RPMI8226 (cell line): Measurements from ENCODE around the gene GALNT12.

Experiments
- DNase-seq: peaks from one replicate; pipeline ENCODE4 v3.0.0-alpha.2; 2015

GALNT12 gene

DNA sequence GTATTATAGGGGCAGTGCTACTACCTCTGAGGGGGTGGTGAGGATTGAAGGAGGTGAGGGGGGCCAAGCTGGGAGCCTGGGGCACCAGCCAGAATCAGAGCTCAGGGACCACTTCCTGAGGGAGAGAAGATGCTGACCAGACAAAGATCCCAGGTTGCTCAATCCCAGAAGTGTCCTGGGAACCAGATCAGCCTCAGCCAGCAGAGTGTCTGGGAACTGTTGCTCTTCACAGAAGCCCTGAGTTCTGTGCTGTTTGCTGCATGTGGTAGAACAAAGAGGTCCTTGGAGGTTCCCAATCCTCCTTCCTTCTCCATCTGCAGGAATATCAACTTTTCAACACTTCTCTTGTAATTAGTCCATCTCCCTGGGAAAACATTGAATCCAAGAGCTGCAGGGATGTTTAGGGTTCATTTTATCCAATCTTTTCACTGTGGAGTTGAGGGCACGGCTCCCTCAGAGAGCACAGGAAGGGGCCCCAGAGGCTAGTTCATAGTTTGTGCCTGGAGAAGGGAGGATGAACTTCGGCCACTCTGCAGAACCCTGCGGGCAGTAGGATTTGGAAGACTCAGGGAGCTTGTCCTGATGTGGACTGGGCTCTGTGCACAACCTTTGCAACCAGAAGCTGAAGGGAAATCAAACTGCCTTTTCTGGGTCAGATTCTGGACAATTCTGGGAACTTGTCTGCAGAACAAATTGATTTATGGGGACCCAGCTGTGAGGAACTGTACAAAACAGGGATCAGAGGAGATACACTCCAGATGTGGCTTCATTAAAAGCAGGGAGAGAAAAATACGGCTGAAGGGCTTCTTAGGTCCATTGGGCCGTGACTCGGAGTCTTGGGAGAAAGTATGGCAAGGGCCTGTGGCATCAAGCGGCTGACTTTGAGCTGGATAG lies 57.1 kb downstream of the GALNT12 start:
- DNase-seq = no peak

DNA sequence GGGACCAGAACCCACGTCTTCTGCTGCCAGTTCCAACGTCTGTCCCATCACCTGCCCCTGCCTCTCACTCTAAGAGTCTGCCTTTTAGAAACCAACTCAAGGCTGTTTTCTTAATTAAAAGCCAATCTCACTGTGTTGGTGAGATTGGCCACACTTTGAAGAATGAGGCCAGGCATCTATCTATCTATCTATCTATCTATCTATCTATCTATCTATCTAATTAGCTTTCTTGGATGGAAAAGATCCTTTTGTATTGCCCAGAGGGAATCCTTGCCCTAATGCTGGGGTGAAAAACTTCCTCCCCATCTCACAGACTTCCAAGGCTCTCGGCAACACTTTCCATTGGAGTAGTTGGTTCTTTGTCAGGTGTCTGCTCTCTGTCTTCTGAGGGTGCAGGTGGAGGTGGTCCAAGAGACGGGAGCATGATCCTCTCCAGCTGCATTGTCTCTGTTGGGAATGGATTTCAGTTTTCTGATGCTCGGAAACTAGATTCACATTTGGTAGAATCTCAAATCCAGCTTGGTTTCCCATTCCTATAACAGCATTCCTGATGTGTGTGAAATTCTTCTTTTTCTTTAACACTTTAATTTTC lies 57.9 kb downstream of the GALNT12 start:
- DNase-seq = no peak

DNA sequence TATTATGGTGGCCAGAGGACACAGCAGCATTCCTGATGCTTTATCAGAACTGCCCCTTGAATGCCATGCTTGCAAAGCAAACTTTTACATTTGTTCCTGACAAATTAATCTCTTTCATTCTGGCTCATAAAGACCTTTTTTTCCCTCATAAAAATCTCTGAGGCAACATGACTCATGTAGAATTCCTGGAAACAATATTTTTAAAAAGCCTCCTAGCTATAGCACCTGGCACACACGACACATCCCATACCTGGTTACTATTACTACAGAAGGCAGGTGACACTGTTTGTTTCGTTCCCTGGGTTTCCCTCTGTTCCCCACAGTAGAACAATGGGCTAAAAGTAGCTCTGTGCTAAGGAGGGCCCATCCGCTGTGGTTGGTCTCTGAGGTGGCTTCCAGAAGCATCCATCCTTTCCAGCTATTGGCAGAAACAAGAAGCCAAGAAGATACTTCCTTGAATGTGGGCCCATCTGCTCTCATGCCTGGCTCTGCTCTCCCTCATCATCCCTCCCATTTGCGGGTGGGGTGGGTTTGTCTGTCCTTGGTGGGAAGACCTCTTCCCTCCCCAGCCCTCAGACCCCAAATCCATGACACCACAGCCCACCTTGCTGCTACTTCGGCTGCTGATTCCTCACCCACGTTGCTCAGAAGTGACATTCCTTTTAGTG lies 59.1 kb downstream of the GALNT12 start:
- no peak for DNase-seq

DNA sequence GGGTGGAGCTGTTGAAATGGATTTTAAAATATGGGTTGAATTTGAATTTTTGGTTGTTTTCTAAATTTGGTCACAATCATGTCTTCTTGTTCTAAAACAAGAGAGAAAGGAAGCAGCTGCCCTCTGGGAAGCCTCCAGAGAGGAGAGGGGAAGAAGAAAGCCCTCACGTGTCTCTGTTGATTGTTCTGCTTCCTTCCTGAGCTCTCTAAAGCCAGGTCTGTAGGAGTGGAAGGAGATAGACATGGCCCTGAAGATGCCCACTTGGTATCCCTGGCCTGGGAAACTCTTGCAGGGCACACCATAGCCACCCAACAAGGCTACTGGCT lies 59.6 kb downstream of the GALNT12 start:
- no peak for DNase-seq

DNA sequence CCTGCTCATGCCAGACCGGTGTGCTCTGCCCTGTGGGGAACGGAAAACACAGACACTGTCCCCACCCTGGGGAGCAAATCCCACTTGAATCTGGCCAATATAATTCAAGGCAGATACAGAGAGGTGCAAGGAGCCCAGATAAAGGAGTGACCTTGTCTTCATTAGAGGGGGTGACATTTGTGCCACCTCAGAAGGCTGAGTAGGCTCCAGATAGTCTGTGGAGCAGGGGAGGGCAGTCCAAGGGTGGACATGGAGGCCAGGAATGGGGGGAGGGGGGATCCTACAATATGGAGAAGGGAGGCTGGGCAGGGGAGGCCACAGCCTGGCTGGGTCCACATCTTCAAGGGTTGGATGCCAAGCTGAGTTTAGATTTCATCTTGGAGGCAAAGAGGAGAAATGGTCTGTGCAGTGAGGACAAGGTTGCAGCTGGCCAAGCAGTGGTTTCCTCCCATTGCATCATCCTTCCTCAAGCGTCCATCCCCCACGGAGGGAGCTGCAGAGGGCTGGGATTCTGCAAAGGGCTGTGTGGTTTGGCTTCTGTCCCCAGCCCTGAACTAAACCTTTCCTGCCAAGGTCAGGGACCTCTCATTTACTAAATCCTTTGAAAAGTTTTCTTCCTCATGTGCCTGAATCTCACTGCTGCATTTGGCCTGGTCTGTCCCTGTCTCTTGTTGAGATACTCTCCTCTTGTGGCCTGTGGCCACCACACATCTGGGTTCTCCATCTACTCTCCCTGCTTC lies 60.1 kb downstream of the GALNT12 start:
- DNase-seq = peak; percentile 73

DNA sequence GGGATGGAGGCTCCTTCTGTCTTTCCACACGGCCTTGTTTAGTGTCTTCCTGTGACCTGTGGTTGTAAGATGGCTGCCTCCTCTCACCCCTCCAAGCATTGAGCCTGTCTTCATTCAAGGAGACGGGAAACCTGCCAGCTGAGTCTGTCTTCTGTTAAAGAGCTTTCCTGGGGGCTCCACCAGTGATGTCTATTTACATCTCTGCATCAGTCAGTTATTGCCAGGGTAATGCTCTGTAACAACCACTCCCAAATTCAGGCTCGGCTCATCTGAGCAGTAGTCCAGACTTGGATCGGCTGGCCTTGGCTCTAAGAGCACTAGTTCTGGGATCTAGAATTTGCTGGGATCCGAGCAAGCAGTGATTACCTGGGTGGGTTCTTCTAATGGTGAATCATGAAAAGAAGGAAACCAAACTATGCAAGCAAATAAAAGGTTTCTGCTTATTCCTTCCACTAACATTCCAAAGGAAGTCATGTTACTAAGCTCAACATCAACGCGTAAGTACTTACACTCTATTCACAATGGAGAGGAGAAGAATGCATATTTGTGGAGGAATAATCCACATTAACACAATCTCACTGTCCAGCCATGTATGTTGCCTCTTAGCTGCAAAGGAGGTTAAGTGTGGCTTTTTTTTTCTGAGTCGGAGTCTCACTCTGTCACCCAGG lies 61.7 kb downstream of the GALNT12 start:
- DNase-seq = no peak

DNA sequence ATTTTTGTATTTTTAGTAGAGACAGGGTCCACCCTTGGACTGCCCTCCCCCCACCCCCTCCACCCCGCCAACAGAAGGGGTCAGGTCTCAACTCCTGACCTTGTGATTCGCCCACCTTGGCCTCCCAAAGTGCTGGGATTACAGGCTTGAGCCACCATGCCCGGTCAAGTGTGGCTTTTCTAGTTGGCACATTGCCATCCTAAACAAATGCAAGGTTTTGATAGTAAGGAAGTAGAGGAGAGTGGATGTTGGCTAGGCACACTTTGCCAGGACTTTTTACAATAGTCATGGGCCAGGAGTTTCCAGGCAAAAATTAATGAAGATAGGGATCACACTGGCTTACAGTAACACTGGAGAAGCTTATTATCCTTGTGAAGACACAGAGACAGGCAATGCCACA lies 62.4 kb downstream of the GALNT12 start:
- no peak for DNase-seq

DNA sequence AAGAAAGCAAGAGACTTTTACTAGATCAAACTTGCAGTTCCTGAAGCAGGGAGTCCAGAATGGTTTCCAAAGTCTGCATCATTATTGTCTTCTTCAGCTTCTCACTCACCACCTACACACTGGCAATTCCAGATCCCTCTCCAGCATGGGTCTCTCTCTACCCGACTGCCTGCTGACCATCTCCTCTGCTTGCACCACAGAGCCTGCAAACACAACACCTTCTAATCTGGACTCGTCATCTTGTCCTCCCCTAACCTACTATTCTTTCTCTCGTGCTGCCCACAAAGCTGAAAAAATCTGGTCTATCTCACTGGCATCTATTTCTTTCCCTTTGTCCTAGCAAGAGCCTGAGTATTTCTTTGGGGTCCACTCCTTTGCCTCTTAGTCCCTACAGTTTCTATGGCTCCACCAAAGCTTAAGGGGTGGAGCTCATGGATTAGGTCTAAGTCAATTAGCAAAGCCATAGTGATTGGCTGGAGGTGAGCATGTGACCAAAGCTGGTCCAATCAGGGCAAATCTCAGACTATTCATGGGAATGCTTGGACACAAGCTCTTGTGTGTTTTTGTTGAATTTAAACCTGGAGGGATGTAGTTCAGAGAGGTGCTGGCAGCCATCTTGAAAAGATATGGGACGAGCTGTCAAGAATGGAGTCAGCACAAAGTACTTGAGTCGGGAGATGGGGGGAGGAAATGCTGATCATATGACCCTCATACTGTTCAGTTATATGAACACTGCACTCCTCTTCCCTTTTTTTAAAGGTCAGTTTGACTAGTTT lies 63.5 kb downstream of the GALNT12 start:
- no peak for DNase-seq

DNA sequence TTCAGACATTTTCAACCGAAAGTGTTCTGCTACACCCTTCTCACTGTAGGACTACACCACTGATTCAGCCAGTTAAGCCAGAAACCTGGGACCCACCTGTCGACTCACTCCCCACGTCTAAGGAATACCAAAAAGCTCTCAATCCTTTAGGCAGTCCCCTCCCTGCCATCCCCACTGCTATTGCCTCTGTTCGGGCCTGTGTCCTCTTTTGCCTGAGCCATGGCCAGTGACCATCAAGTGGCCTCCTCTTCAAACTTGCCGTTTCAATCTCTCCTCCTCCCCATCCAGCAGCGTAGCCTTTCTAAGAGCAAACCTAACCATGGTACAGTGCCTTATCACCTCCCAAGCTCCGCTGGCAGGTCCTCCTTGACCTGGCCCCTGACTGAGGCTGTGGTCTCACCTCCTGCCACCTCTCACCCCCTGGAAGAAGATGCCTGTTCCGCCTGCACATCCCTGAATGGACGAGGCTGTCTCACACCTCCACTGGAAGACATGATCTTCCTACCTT lies 64.1 kb downstream of the GALNT12 start:
- no peak for DNase-seq

DNA sequence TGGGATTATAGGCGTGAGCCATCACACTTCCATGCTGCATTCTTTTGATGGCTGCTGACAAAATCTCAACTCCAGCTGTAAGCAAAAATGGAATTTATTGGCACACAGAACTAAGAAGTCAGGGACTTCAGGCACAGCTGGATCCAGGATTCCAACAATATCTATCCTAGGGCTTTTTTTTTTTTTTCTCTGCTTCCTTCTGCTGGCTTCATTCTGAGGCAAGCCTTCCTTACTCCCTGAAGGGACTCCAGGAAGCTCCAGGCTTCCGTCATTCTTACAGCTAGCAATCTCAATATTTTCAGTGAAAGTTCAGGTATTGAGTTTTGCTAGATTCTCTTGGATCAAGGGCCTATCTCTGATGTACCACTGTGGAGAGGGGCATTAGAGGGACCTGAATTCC lies 66.1 kb downstream of the GALNT12 start:
- no peak for DNase-seq

DNA sequence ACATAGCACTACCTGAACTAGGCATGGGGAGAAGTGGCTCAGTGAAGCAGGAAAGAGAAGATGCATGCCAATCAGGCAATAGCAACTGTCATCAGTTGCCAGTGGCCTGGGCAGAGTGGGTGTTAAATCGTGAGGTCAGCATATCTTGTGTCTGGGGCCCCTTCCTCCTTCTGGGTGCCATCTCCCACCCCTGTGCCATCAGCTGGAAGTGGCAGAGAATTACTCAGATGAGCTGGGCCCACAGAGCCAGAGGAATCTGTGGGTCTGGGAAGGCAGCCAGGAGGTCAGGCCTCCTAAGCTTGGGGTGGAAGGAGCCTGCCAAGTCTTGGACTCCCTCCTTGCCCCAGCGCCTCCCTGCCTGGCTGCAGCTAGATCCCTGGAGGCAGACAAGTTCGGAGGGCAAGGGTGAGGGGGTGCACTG lies 66.5 kb downstream of the GALNT12 start:
- DNase-seq = peak; percentile 35

DNA sequence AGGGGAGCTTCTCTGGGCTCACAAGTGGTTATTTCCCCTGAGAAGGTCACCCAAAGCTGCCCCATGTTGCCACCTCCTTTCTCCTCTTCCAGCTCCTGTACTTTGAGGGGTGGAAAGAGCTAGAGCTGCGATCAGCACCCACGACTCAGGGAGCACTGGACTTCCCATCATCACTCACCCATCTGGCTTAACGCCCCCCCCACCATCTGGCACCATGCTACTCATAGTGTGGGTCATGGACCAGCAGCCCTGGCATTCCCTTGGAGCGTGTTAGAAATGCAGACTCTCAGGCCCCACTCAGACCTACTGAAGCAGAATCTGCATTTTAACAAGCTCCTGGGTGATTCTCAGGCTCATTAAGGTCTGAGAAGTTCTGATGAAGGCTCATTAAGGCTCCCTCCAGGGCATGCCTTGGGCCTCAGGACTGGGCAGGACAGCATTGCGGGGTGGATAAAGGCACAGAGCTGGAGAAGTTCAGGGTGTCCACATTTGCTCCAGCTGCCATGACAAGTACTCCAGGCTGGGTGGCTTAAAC lies 67.3 kb downstream of the GALNT12 start:
- DNase-seq = no peak

DNA sequence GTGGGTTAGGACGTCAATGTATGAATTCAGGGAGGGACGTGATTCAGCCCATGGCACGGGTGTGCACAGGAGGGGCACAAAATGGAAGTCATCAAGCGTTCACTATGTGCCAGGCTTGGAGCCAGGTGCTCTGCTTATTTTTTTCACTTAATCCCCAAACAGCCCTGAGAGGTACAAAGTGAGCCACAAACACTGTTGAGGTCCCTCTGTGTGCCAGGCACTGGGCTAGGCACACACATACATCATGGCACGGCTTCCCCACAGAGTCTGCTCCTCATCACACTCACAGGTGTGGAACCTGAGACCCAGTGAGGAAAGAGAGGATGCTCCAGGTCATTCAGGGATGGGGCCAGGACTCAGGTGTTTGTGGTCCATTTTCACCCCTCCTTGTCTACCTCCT lies 68.1 kb downstream of the GALNT12 start:
- DNase-seq = no peak

DNA sequence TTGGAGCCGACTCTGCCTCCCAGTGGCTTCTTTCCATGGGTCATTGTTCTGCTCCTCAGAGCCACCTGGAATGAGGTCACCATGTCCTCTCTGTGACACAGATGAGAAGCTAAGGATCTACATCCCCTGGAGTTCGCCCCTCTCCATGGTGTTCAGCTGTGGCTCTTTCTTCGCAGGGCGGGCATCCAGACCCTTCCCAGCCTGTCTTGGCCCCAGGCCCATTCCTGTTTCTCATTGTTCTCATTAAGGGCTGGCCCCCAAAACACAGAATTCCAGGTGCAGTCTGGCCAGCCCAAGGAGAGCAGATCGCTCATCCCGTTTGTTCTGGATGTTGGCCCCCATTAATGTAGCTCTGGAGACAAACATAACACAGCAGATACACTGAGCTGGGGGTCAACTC lies 69.8 kb downstream of the GALNT12 start:
- no peak for DNase-seq

DNA sequence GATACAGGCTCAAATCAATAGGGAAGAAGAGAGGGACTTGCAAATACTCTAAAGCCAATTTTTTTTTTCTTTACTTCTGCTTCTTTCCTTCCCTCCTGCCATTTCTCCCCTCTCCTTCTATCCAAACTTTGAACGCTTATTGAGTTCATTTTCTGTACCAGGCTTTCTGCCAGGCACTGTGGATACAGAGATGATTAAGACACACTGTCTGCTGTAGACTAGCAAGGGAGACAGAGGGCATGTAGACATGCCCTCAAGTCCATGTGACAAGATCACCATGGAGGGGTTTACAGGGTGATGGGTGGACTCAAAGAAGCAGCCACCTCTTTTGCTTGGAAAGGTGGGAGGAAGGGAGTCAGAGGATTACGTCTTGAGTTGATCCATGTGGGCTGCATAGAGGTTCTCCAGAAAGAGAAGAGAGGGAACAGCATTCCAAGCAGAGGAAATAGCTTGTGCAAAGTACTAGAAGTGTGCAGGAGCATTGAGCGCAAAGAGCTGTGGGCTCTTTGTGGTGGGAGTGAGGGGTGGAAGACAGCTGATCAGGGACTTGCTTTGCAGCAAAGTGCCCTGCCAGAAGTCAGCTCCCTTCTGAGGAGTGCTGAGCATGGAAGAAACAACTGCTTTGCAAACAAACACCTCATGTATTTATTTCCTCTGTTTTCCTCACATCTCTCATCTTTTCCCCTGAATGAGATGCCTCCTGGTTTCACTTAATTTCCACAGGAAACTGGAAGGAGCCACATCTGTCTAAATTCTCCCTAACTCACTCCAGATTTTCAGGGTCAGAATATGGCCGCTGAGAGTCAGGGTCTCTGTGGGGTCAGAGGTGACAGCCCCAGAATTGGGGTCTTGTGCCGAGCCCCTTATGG lies 71.9 kb downstream of the GALNT12 start:
- no peak for DNase-seq

DNA sequence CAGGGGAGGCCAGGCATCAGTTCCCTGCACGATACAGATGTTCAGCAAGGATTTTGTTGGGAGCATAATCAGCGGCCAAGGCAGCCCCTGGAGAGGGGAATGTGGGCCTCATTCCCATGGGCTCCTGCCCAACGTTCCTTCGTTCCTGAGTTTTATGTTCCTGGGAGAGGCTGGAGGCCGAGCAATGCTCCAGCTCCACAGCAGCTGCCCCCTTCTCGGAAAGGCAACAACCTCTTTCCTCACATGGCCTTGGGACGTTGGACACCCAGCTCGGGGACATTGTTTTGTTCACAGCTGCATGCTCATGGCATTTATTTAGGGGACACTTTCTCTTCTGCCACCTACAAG lies 72.5 kb downstream of the GALNT12 start:
- no peak for DNase-seq

DNA sequence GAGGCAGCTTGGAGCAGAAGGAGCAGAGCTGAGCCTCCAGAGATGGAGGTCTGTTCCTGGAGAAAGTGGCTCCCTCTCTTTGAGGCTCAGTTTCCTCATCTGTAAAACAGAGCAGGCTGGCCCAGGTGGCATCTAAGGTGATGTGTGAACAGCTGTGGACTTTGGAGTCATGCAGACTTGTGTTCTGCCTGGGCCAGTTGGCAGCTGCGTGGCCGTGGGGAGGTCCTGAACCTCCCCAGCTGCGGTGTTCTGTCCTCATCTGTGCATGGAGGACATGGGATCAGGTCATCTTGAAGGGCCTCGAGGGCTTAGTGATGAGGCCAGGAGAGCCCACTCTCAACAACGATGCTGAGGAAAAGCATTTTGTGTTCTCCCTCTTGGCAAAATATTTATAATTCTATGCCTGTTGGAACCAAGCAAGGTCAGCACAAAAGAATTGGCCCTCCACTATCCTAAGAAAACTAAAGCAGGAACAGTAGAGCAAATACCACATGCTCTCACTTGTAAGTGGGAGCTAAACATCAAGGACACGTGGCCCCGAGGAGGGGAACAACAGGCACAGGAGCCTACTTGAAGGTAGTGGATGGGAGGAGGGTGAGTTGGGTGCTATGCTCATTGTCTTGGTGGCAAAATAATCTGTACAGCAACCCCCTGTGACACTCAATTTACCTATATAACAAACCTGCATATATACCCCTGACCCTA lies 73.0 kb downstream of the GALNT12 start:
- DNase-seq = no peak

DNA sequence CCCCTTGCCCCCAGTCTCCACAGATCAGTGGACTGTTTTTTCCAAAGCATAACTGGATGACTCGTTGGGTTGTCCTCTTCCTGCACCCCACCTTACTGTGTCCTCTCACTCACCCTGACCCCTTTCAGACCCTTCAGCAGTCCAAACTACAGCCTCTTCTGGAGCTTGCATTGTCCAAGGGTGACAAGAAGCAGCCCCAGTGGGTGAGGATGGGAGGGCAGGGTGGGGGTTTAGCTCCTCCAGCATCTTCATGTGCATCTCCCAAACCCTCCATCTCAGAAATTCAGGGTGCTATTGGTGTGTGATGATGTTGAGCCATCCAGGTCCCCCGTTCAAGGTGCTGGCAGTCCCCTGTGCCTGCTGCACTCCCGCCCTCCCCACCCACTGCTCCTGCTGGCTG lies 73.9 kb downstream of the GALNT12 start:
- DNase-seq = no peak

DNA sequence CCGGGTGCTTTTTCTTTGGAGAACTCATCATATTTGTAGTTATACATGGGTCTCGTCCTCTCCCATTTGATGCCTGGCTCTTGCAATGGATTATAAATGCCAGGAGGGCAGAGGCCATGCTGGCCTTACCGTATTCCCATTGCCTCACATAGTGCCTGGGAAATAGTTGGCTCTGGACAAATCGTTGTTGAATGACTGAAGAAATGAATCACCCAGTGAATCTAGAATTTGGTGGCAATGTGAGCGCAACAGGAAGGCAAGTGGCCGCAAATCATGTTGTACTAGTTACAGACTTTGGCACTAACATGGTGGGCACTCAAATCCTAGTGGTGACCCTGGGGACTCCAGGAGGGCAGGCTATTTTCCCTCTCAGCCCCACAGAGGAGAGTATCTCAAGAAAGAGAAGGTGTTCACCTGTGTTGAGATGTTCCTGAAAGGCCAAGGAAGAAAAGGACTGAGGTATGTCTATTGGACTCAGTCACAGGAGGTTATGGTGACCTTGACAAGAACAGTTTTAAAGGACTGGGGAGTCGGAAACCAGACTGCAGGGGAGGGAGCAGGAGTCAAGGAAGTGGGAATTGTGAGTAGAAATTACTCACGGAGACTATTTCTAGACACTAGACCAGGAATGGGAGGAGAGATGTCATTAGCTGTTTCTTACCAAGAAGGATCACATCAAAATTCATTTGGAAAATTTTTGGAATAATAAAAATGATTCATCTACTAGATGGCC lies 74.5 kb downstream of the GALNT12 start:
- DNase-seq = no peak
